ENCODE data around the gene DAP.
"Not testable (repeated sequence)": the region's sequence is repeated elsewhere in the genome, so short reads cannot be mapped to it uniquely, and the experiment has no call there.

The DAP gene, protein sequence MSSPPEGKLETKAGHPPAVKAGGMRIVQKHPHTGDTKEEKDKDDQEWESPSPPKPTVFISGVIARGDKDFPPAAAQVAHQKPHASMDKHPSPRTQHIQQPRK

DNA sequence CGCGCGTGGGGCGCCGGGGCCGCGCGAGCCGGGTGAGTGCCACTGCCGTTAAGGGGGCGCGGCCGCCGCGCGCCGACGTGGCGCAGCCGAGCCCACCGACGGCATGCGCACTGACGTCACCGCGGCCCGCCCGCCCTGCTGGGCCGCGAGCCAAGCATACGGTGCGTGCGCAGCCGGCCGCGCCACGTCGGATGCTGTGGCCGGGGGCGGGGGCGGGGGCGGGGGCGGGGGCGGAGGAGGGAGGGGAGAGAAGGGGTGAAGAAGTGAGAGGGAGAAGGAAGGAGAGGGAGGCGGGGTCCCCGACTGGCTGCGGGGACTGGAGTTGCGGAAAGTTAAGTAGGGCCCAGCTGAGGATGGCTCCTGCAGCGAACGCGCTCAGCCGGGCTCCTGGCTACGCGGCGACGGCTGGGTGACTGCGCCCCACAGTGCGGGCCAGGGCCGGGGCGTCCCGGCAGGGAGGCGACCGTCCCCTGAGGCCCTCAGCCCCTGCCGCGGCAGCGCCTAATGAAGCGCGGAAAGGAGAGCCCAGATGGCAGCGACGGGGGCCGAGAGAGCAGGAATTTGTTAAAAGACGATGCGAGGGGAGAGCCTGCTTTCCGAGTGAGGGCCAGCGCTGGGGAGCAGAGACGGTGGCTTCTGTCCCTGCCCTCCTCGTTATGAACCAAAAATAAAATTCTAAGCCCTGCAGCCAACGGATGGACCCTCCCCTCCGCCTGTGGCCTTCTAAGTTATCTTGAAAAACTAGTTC lies at the start of gene DAP:
TSS of gene DAP (minus strand) at position 50 of the 748 bp plus-strand sequence. CDS start 166 bp downstream, outside the sequence.
- peak; percentile 91 for DNase-seq

DNA sequence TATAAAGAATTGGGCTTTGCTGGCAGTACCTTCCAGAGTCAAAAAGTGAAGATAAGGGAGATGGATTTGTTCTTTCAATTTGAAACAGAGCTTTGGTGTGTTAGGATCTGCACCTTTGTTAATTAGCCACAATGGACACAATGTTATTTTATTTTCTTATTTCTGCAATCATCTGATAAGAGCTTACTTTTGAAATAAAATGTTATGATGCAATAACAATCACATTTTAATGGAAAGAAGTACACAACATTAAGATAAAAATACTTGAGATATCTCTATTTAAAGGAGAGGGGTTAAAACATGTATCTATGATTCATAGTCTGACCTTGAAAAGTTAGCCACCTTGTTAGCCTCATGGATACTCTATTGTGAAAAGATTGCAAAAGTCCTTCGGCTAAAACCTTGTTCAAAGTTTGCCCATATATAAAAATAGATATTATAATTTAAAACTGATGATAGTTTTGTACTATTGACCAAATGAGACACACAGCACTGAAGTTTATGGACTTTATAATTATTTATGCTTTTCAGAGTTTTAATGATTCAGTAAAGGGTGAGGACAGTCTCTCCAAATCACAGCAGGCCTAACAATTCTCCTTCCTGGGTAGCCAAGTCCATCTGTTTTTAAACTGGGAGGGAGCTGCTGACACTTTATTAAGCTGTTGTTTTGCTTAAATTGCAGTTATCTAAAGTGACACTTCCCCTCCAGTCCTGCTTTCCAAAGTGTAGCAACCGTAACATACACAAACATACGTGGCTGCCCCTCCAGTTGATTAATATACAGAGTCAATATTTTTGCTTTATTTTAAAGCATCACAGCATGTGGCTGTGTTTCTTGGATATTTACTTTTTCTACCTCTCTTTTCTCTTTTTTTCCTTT lies 47.6 kb upstream of the DAP start:
- no peak for DNase-seq

DNA sequence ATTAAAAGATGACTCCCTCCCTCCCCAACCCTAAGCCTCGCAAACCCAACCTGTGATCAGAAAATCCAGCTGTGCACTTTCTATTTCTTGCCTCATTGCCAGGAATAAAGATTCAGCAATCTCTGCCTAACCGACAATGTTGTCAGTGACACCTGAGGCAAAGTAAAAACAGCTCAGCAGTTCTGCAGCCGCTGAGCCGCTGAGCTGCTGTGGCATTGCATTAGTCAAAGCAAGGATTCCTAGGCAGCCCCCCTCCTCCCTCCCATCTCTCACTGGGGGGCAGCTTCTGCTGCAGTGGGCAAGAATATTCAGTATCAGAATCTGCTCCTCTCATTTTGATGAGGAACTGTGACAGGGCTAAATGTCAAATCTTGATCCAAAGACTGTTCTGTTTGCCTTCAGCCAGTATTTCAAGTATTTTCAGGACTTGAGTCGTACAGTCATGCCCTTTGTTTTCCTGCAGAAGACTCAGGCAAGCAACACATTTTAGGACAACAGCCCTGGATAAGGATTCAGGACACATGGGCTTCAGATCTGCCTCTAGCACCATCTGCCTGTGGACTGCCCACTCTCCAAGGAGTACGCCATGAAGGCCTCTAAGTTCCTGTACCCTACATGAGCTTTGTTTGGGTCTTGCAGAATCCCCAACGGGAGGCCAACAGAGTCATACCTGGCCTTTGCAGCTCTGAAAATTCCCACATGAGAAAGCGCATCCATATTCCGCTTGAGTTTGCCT lies 41.1 kb upstream of the DAP start:
- no peak for DNase-seq

DNA sequence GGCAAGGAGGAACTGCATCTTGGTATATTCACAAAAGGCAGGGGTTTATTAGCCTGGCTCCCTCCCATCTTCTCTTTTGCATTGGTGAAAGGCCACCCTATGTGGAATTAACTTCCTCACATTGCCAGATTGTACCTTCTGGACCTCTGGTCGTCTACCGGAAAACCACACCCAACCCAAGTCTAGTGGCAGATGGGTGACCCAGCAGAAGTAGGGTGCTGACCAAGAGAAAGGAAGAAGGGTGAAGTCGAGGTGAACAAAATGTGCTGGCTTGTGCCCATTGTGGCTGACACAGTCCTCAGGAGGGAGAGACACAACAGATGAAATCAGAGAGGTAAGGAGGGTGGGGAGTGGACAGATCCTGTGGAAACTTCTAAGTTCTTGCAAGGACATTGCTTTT lies 39.8 kb upstream of the DAP start:
- DNase-seq = no peak

DNA sequence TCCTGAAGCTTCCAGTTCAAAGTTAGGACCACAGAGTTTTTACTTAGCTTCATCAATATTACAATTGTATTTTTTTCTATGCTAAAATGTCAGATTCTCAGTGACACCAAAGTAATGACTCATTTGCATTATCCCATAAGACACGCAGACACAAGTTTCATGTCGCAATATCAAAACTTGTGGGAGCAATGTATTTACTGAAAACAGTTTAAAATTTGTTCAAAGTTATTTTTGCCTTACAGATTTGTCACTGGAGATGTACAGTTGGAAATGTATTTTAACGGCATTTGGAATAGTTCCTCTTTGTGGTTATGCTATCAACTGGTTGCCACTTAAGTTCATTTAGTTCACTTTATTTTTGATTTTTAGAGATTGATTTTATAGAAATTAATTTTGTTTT lies 36.2 kb upstream of the DAP start:
- DNase-seq = no peak

DNA sequence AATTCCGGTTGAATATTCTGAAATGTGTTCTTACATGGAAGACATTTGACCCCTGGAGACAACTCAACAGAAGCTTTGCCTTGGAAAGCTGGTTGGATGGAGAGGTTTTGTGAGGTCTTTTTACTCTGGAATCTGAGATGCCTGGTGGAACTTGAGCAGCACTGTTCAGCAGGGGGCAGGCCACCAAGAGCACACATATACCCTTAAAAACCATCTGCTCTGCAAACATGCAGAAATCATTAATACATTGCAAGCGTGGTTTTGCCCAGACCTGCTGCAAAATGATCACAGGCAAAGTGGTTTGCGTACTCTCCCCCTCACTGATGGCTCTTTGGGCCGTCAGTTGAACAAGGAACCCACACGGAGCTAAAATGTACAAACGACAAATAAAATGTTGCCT lies 32.8 kb upstream of the DAP start:
- no peak for DNase-seq

DNA sequence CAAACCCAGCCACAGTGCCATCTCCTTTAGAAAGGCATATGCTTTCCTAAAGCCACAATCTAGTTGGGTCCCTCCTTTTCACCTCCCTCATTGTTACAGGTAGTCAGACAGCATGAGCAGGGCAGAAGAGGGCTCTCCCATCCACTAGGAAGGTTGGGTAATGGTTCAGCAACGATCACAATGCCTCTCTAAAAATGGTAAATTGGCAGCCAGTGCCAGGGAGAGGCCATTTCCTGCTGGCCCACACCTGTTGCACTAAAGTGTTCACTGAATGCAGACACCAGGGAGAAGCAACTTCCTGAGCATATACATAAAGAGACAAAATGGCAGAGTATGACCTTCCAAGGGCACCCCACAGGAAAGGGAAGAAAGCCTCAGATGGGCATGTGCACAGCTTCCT lies 31.3 kb upstream of the DAP start:
- no peak for DNase-seq

DNA sequence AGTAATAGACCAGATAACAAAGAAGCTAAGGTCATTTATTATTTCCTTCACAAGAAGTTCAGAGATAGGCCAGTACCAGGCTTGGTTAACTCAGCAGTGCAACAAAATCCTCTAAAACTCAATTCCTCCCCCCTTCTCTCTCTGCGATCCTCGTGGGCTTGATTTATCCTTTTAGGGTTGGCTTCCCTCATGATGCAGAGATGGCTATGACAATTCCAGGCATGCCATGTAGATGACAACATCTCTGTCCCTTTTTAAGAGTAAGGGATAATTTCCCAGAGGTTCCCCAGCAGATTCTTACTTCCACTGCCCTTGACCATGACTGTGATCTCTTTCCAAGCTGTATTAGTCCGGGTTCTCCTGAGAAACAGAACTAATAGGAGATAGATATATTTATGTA lies 28.7 kb upstream of the DAP start:
- no peak for DNase-seq

DNA sequence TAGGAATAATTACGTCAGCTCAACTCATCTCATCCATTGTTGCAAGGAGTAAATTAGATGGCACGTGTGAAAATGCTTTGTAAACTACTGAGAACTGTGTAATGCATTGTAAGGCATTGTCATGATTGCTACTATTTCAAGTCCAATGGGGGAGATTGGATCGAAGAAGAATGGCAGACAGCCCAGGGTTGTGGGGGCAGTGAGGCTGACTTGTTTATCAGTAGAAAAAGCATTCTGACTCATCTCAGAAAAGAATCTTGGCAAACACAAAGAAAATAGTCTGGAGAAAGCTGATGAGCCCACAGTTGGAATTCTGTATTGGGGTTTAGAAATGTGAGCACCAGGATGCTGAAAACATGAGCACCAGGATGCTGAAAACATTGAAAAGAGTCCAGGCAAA lies 28.0 kb upstream of the DAP start:
- DNase-seq = no peak

DNA sequence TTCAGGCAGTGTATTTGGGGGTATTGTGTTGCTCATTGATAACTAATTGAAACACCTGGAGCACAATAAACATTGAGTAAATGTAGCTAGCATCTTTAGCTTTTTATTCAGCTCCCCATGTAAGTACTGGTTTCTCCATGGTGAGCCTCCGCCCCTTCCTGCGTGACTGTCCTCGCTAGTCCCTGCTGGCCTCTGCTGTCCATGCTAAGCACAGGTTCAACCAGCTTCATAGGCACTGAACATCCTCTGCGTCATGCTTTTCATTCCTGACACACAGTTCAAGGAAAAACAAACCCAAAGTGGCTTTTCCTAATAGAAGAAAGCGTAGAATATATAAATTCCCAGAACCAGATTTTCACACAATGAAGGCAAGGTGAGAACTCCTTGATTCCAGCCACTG lies 27.3 kb upstream of the DAP start:
- no peak for DNase-seq

DNA sequence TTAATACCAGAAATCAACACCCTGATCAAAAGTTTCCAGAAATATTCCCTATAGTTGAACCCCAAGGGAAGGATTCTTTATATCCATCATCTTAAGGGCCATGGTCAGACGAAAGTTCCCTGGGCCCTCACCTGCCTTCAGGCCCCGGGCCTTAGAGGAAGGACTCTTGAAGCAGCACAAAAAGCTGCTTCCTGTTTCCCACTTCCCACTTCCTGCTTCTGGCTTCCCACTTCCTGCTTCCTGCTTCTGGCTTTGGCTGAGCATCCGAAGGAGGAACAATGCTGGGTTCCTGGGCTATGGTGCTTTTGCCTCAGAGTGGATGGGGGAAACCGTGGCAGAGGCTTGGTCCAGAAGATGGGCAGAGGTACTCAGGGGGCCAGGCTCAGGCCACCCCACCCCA lies 25.8 kb upstream of the DAP start:
- no peak for DNase-seq

DNA sequence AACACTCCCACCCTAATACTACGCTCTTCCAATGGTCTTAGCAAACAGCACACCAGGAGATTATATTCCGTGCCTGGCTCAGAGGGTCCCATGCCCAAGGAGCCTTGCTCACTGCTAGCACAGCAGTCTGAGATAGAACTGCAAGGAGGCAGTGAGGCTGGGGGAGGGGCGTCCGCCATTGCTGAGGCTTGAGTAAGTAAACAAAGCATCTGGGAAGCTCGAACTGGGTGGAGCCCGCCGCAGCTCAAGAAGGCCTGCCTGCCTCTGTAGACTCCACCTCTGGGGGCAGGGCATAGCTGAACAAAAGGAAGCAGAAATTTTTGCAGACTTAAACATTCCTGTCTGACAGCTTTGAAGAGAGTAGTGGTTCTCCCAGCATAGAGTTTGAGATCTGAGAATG lies 19.2 kb upstream of the DAP start:
- DNase-seq = not testable (repeated sequence)

DNA sequence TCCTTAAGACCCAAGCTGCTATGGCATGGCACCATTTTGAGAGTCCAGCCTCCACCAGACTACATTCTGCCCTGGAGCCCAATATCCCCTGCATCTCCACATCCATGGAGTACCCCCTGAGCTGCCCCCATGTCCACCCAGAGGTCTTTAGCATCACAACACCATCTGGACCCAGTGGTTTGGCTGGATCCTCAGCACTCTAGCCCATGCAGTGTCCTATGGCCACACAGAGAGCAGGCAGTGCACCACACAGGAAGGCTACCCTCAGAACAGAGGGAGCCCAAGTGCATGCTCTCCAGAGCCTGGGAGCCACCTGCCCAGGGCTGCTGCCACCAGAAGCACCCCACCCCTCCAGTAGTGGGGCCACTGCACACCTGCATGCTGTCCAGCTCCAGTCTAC lies 18.6 kb upstream of the DAP start:
- no peak for DNase-seq

DNA sequence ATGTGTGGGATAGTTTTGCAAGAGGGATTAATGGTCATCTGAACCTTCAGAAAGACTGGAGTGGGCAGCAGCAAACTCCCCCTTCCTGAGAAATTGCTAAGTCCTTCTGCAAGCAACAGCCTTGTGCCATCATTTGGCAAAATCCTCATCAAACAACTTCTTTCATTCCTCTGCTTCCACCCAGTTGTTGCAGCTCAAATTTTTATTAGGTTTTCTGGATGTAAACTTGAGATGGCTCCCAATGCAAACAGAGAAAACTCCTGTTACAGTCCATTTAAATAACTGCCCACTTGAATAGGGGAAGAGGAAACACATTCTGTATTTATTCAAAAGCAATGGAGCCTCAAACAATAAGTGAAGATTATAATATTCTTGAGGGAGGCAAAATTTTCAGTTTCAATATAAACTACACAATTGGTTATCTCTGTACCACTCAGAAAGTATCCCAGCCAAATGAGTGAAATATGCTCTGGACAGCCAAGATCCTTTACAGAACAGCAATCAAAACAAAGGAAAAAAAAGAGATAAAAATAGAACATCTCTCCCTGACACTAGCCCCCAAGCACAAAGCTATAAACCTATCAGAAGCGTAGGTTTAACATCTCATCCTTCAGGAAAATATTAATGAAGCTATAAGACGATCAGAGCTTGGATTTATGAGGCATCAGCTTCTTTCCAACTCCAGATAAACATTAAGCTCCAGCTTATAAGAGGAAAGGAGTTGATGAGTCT lies 17.3 kb upstream of the DAP start:
- no peak for DNase-seq

DNA sequence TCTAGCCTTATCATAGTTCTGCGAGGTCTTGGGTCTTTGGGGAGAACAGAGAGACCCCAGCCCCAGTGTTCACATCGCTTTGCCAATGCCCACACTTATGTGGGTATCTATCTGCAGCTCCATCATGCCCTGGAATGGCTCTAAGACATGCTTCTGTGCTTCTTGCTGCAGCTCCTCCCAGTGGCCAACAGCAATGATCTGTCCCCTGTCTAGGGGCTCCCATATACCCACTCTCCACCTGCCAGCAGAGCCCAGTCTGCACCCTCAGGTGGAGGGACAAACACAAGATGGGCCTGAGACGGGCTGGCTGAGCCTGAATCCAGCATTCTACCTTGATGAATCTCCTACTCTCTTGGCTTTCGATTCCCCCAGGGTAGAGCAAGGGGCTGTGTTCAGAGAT lies 14.6 kb upstream of the DAP start:
- DNase-seq = no peak

DNA sequence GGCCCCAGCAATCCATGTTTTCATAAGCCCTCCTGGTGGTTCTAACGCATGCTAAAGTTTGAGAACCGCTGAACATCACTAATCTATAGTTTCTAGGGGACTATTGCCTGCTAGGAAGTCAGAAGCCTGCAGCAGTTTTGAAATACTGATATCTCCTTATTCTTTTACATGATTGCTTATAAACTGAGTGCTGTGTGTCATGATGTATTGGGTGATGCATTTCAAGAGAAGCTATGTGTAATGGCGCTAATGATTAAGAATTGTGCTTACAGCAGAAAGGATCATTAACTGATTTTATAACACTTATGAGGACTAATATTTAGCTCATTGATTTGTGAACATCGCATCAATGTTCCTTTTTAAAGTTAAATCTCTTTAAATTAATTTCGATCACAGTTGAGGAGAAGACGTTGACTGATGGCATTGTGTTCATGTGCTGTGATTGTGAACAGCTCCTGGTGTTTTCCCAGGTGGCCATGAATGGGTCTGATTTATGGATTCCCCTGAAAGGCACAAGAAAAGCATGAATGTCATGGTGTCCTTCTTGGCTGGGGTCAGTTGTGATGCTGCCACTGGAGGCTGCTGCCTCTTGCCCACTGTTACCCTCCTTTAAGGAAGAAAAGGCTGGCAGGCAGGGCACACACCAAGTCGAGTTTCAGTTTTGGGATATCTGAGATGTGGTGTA lies 12.0 kb upstream of the DAP start:
- no peak for DNase-seq

DNA sequence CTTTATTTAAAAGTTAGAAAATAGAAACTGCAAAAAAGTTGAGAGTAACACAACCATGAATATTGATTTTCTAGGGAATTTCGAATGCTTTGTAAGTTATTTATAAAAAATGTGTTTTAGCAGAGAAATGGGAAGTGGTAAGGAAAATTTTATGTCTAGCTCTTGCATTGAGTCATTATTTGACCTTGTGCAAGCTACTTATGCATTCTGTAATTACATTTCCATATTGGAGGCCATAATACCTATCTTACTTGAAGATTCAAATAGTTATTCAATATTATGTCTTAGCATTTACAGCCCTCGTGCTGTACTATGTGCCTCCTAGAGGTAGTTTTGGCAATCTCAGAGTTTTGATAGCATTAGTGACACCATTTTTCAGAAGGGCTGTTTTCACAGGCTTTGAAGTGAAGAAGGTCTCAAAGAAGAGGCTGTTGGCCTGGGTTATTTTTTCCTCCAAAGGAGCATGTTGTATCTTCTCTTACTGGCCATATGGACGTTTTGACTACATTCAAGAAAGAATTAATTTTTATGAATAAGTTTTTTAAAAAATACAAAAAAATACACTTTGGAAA lies 7.4 kb upstream of the DAP start:
- no peak for DNase-seq

DNA sequence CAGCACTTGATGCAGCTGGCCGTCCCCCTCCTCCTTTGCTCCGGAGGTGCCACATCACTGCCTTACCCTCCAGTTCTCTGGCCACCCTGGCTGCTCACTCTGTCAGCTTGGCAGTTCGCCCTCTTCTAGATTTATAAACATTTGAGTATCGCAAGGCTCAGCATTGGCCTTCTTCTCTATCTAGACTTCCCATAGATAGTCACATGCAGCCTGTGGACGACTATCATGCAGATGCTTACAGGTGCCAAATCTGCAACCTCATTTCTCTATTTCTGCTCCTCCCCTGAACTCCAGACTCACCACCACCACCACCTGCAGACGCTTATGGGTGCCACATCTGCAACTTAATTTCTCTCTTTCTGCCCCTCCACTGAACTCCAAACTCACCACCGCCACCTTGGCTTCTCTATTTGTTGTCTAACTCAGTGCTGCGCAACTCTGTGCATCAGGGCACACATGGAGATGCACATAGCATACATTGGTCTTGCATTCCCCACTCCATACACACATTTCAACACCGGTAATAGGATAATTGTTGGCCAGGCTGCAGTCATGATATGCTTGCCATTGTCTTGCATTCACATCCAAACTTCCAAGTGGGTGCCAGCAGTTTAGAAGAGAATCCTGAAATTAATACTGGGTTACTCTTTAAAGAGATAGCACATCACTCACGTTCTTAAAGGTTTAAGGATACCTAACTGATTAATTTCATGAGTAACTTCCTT lies 1.9 kb upstream of the DAP start:
- DNase-seq = no peak

DNA sequence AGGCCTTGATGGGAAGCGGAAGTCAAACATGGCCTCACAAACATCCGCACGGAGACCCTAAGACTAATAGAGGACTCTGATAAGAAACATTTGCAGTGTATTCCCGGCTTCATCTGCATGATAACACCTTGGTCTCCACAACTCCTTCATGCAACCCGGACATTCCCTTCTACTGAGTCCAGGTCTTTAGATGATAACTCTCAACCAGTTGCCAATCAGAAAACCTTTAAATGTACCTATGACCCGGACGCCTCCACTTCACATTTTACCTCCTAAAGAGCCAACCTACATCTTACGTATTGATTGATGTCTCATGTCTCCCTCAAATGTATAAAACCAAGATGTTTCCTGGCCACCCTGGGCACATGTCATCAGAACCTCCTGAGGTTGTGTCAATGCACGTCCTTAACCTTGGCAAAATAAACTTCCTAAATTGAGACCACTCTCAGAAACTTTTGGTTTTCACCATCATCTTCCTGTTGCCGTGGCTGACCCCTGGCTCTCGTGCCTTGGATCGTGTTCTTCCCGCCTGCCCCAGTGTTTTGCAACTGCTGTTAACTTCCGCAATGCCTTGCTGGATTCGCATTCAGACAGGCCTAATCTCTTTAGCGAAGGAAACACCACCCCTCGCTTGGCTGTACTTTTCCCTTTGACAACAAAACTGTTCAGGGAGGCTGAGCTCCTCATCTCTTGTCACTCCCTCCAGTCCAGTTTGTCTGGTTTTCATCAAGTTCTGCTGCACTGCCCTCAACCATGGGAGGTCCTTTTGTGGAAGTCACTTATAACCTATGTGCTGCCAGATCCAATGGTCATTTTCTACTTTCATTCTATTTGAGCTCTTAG lies 1.1 kb upstream of the DAP start:
- no peak for DNase-seq

DNA sequence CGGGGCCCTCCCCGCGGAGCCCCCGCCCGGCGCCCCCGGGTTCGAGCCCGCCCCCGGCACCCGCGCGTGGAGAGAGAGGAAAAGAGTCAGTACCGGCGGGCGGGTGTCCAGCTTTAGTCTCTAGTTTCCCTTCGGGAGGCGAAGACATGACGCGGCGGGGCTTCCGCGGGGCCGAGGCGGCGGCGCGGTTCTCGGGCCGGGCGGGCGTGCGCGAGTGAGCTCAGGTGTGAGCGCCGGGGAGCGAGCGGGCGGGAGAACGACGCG lies 181 bp downstream of the DAP start:
- no peak for DNase-seq
